Transverse colon (tissue), 4 donors: Measurements from ENCODE around the gene DOHH. TPM values are rescaled to one million over a fixed set of nuclear protein-coding genes. Genes with fewer than 3 reads are reported as not detected.

ENCODE experiments used
- DNase-seq: peaks from one replicate; pipeline ENCODE4 v3.0.0-alpha.2; 2019
- H3K27ac ChIP-seq, 4 donors: fragments of 200-600 bp; sonication (generic); 2 replicates each; pipeline ENCODE4 v1.5.1; 2016 to 2018; ENCODE audit warnings: inconsistent platforms in 4 of 4
- H3K27me3 ChIP-seq: fragments of 200-600 bp; sonication (generic); 2 replicates; pipeline ENCODE4 v1.5.1; 2017; ENCODE audit warnings: inconsistent platforms
- H3K36me3 ChIP-seq, 4 donors: fragments of 200-600 bp; sonication (generic); 2 replicates each; pipeline ENCODE4 v1.5.1; 2017 to 2019; ENCODE audit warnings: inconsistent platforms in 4 of 4
- H3K4me1 ChIP-seq, 4 donors: fragments of 200-600 bp; sonication (generic); 2 replicates each; pipeline ENCODE4 v1.5.1; 2017 to 2020; ENCODE audit warnings: inconsistent platforms in 4 of 4
- H3K4me3 ChIP-seq, 4 donors: fragments of 200-600 bp; sonication (generic); 1 replicate in 1 of 4; 2 replicates in 3 of 4; pipeline versions ENCODE4 v1.5.1 to v1.6.1; 2017 to 2019; ENCODE audit warnings: inconsistent platforms in 4 of 4
- H3K9me3 ChIP-seq, 2 donors: fragments of 200-600 bp; sonication (generic); 2 replicates each; pipeline ENCODE4 v1.5.1; 2017 to 2019; ENCODE audit warnings: inconsistent platforms in 2 of 2
- EP300 ChIP-seq: sonication (generic); formaldehyde crosslinking; IDR thresholded peaks from one replicate; pipeline ENCODE4 v1.6.1; 2017; ENCODE audit warnings: antibody characterized with exemption, low read depth
- POLR2A ChIP-seq: fragments of 450-650 bp; IDR thresholded peaks from one replicate; pipeline ENCODE4 v1.6.1; 2016; ENCODE audit warnings: antibody characterized with exemption, mild to moderate bottlenecking, moderate library complexity
- POLR2AphosphoS5 ChIP-seq, 3 donors: sonication (generic); formaldehyde crosslinking; IDR thresholded peaks; one replicate each; pipeline ENCODE4 v1.6.1; 2016; ENCODE audit warnings: antibody characterized with exemption in 3 of 3
- WGBS, 2 donors: methylation state at CpG; one replicate each; pipeline ENCODE4 v1.1.5; 2018; ENCODE audit warnings: low coverage in 1 of 2; 5-methylcytosine and 5-hydroxymethylcytosine counted together
- in situ Hi-C, 4 donors: fragments of 200-750 bp; cut with MboI; loops; one replicate each; pipeline versions ENCODE4 v1.15.0 to v1.15.1; 2017; ENCODE audit warnings: low sequenced_read_pairs in 3 of 4, low pct_ligation_motif_present in 1 of 4, low pct_unique_long_range_greater_than_20kb in 1 of 4
- intact Hi-C: fragments of 100-400 bp; cut with DNase I; formaldehyde crosslinking; loops from one replicate; pipeline ENCODE4 v1.15.1; 2023; ENCODE audit warnings: low total_unique reads
- small RNA-seq, 4 donors: library from RNA; depleted of rRNA; stranded (forward); fragments of <200 nt; gene quantifications; one replicate each; pipeline ENCODE3, GENCODE V24; 2016
- total RNA-seq, 4 donors: library from RNA; depleted of rRNA; stranded (reverse); fragments of >200 nt; gene quantifications; one replicate each; pipeline ENCODE4 v1.1.0, GENCODE V29; 2016
- TF ChIP-seq, protein P1 (sequence below), 5 experiments: fragments of 200-600 bp in 3 of 5; fragments of 450-650 bp in 2 of 5; sonication (generic) in 3 of 5; IDR thresholded peaks; 1 replicate in 2 of 5; 2 replicates in 3 of 5; pipeline ENCODE4 v1.5.1; 2016 to 2017; ENCODE audit warnings: antibody characterized with exemption in 5 of 5, inconsistent platforms in 3 of 5, mild to moderate bottlenecking in 2 of 5, moderate library complexity in 1 of 5

The DOHH gene
- total RNA-seq, 4 donors from 2014 or later = 7.2 to 13.5 (median 10.8) TPM

DNA sequence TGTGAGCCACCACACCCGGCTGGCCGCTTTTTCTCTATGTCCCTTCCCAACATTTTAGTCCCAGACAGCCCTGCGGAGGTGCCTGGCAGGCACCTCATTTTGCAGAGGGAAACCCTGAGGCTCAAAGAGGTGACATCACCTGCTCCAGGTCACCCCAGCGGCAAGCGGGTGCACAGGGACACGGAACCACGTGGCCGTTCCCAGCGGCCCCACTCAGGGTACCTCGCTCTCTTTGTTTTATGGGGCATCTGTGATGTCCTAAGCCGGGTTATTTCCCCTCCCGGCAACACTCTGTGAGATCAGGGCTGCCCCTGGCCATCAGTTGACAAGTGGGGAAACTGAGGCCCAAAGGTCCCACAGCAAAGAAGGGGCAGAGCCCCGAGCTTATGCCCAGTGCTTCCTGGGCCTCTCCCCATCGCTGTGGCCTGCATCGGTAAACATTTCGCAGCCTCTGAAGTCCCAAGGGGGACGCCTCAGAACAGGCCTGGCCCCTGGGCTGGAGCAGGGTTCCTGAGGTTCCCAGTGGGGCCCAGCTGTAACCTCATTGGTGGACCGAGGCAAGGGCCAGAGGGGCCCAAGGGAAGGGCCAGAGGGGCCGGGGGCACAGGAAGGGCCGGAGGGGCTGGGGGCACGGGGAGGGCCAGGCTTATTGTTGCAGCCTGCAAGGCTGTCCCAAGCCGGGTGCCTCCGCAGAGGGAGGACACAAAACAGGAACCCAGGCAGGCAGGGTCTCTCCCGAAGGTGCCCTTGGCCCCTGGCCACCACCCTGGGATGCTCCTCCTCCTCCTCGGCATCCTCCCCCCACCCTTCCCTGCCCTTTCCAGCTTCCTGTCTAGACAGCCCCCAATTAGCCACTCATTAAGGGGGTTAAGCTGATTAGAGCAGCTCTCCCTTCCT is 59.1 kb downstream of the DOHH start:
- in situ Hi-C loops = no loop called here
- WGBS, 2 donors = 81% methylated on average over 22 of the region's 25 CpGs; no CpG with 5 or more reads in 1 of the 2 donors
- DNase-seq = no peak
- Histone ChIP-seq H3K27me3 (no peaks in the 10 kb centered on the region), H3K4me1 (peaks cover 0 to 11% (median 5%) of the 10 kb centered on the region in 4 donors), H3K9me3 (no peaks in the 10 kb centered on the region), H3K36me3 (no peaks in the 10 kb centered on the region), H3K27ac (peak overlapping the region in 1 of 4 donors; percentile 46), H3K4me3 (no peak overlapping the region)
- TF ChIP-seq EP300 (no peak), POLR2A (no peak), POLR2AphosphoS5 (IDR thresholded peaks at IDR 0.05) (no peak)
- TF ChIP-seq, protein P1, sequence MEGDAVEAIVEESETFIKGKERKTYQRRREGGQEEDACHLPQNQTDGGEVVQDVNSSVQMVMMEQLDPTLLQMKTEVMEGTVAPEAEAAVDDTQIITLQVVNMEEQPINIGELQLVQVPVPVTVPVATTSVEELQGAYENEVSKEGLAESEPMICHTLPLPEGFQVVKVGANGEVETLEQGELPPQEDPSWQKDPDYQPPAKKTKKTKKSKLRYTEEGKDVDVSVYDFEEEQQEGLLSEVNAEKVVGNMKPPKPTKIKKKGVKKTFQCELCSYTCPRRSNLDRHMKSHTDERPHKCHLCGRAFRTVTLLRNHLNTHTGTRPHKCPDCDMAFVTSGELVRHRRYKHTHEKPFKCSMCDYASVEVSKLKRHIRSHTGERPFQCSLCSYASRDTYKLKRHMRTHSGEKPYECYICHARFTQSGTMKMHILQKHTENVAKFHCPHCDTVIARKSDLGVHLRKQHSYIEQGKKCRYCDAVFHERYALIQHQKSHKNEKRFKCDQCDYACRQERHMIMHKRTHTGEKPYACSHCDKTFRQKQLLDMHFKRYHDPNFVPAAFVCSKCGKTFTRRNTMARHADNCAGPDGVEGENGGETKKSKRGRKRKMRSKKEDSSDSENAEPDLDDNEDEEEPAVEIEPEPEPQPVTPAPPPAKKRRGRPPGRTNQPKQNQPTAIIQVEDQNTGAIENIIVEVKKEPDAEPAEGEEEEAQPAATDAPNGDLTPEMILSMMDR (IDR thresholded peaks at IDR 0.05) = no peak
- intact Hi-C loops = no loop called here

Small RNA genes lying within 50 kb of the gene (small RNA-seq; reads per million reads assigned to genes)
- 0 reads per million in 4 donors for gene RF00212

Other genes with a start within 250 kb of the DOHH start
- 100 to 1,000 TPM in 1 of 4 donors, 10 to 100 TPM in 3; 39.9 to 145 (median 68.1) TPM for gene NFIC, start 134.1 kb downstream of the DOHH start, total RNA-seq
- gene SMIM24, start 20.1 kb downstream of the DOHH start, total RNA-seq = 100 to 1,000 TPM in 1 of 4 donors, 10 to 100 TPM in 3; 18.7 to 100 (median 85.5) TPM
- 10 to 100 TPM in 1 of 4 donors, 1 to 10 TPM in 1, not detected in 2; 4.1 to 15.3 TPM for gene SMIM44, start 17.2 kb downstream of the DOHH start, total RNA-seq
- gene FZR1, start 5.6 kb upstream of the DOHH start, total RNA-seq = 100 to 1,000 TPM in 1 of 4 donors, 10 to 100 TPM in 3; 29.1 to 107 (median 35.3) TPM
- 1 to 10 TPM in 2 of 4 donors, not detected in 2; 2.5 to 5.2 TPM for gene TEKTIP1, start 38.5 kb upstream of the DOHH start, total RNA-seq
- 100 to 1,000 TPM in 1 of 4 donors, 10 to 100 TPM in 3; 35.2 to 214 (median 49.2) TPM for gene MFSD12, start 56.9 kb upstream of the DOHH start, total RNA-seq
- gene HMG20B, start 72.3 kb upstream of the DOHH start, total RNA-seq = 100 to 1,000 TPM in 3 of 4 donors, 10 to 100 TPM in 1; 88.9 to 555 (median 130) TPM
- gene GIPC3, start 84.8 kb upstream of the DOHH start, total RNA-seq = under 1 TPM in 3 of 4 donors, not detected in 1; 0.14 to 0.95 (median 0.60) TPM
- gene TBXA2R, start 106.2 kb upstream of the DOHH start, total RNA-seq = under 1 TPM in 2 of 4 donors, not detected in 2; 0.27 to 0.79 TPM
- gene CACTIN, start 126.1 kb upstream of the DOHH start, total RNA-seq = 10 to 100 TPM; 21.9 to 88.4 (median 53.0) TPM
- 10 to 100 TPM; 25.4 to 91.1 (median 36.4) TPM for gene PIP5K1C, start 199.8 kb upstream of the DOHH start, total RNA-seq
- 100 to 1,000 TPM; 234 to 894 (median 282) TPM for gene TJP3, start 207.7 kb upstream of the DOHH start, total RNA-seq